Osteocyte (in vitro differentiated cells): ENCODE data around the gene SELENOV. TPM values are rescaled to one million over a fixed set of nuclear protein-coding genes. Genes with fewer than 3 reads are reported as not detected.

Experiments used
- DNase-seq: peaks from one replicate; pipeline ENCODE4 v3.0.0; 2021; ENCODE audit warnings: mixed read lengths; ENCODE audit not compliant: unreplicated experiment; ENCODE audit errors: extremely low spot score
- H3K27ac Mint-ChIP-seq: one replicate; pipeline ENCODE4 v1.8.0; 2021; ENCODE audit warnings: mild to moderate bottlenecking, mixed read lengths; ENCODE audit not compliant: unreplicated experiment
- H3K27me3 Mint-ChIP-seq: one replicate; pipeline ENCODE4 v1.8.0; 2021; ENCODE audit warnings: mixed read lengths; ENCODE audit not compliant: unreplicated experiment
- H3K36me3 Mint-ChIP-seq: one replicate; pipeline ENCODE4 v1.8.0; 2021; ENCODE audit warnings: mixed read lengths; ENCODE audit not compliant: unreplicated experiment
- H3K4me1 Mint-ChIP-seq: one replicate; pipeline ENCODE4 v1.8.0; 2021; ENCODE audit warnings: mixed read lengths; ENCODE audit not compliant: unreplicated experiment
- H3K4me3 Mint-ChIP-seq: one replicate; pipeline ENCODE4 v1.8.0; 2021; ENCODE audit warnings: mild to moderate bottlenecking, moderate library complexity, mixed read lengths; ENCODE audit not compliant: unreplicated experiment
- H3K9me3 Mint-ChIP-seq: one replicate; pipeline ENCODE4 v1.8.0; 2021; ENCODE audit warnings: mixed read lengths; ENCODE audit not compliant: unreplicated experiment
- long read RNA-seq: library from polyadenylated mRNA; unstranded; transcript quantifications from one replicate; pipeline ENCODE4 v2.0.0, GENCODE V29; 2021
- total RNA-seq: library from RNA; stranded (reverse); gene quantifications from 2 replicates; pipeline ENCODE4 v1.2.1, GENCODE V29; 2021
- TF ChIP-seq, protein P1 (sequence below): fragments of 200-600 bp; sonication (generic); IDR thresholded peaks from 2 replicates; pipeline ENCODE4 v1.5.0; 2021; ENCODE audit warnings: antibody characterized with exemption, mild to moderate bottlenecking, moderate library complexity

Gene SELENOV, protein sequence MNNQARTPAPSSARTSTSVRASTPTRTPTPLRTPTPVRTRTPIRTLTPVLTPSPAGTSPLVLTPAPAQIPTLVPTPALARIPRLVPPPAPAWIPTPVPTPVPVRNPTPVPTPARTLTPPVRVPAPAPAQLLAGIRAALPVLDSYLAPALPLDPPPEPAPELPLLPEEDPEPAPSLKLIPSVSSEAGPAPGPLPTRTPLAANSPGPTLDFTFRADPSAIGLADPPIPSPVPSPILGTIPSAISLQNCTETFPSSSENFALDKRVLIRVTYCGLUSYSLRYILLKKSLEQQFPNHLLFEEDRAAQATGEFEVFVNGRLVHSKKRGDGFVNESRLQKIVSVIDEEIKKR
- total RNA-seq, result not detected in 2 replicates
- long read RNA-seq, result 0 reads

DNA sequence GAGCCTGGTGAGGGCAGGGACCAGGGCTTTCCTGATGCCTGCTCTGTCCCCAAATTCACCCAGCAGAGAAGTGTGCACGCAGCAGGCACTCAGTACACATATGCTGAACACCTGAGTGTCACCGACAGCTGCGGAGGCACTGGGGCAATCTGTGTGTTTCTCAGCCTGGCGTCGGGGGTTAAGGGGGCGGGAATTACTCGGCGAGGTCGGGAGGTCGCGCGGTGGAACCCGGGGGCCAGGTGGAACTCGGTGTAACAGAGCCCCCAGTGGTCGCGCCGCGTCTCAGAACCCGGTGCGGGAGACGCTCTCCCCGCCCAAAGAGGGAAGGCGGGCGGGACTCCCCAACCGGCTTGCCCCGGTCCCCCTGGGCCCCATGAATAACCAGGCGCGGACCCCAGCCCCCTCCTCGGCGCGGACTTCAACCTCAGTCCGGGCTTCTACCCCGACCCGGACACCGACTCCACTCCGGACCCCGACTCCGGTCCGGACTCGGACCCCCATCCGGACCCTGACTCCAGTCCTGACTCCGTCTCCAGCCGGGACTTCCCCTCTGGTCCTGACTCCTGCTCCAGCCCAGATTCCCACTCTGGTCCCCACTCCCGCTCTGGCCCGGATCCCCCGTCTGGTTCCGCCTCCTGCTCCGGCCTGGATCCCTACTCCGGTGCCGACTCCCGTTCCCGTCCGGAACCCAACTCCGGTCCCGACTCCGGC, at the start of gene SELENOV:
Gene SELENOV, plus strand, starts transcription at position 300 of the 711 bp plus-strand sequence. Its CDS starts 74 bp downstream, at position 374.
- Mint-ChIP-seq H3K36me3 (no peaks in the 10 kb centered on the region), H3K27ac (no peak within 1 kb of the TSS), H3K4me1 (peaks cover 17% of the 10 kb centered on the region), H3K27me3 (peaks cover 53% of the 10 kb centered on the region), H3K4me3 (peak within 1 kb of the TSS; percentile 65), H3K9me3 (no peaks in the 10 kb centered on the region)
- DNase-seq, result no peak
- TF ChIP-seq, protein P1, sequence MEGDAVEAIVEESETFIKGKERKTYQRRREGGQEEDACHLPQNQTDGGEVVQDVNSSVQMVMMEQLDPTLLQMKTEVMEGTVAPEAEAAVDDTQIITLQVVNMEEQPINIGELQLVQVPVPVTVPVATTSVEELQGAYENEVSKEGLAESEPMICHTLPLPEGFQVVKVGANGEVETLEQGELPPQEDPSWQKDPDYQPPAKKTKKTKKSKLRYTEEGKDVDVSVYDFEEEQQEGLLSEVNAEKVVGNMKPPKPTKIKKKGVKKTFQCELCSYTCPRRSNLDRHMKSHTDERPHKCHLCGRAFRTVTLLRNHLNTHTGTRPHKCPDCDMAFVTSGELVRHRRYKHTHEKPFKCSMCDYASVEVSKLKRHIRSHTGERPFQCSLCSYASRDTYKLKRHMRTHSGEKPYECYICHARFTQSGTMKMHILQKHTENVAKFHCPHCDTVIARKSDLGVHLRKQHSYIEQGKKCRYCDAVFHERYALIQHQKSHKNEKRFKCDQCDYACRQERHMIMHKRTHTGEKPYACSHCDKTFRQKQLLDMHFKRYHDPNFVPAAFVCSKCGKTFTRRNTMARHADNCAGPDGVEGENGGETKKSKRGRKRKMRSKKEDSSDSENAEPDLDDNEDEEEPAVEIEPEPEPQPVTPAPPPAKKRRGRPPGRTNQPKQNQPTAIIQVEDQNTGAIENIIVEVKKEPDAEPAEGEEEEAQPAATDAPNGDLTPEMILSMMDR, result no peak

DNA sequence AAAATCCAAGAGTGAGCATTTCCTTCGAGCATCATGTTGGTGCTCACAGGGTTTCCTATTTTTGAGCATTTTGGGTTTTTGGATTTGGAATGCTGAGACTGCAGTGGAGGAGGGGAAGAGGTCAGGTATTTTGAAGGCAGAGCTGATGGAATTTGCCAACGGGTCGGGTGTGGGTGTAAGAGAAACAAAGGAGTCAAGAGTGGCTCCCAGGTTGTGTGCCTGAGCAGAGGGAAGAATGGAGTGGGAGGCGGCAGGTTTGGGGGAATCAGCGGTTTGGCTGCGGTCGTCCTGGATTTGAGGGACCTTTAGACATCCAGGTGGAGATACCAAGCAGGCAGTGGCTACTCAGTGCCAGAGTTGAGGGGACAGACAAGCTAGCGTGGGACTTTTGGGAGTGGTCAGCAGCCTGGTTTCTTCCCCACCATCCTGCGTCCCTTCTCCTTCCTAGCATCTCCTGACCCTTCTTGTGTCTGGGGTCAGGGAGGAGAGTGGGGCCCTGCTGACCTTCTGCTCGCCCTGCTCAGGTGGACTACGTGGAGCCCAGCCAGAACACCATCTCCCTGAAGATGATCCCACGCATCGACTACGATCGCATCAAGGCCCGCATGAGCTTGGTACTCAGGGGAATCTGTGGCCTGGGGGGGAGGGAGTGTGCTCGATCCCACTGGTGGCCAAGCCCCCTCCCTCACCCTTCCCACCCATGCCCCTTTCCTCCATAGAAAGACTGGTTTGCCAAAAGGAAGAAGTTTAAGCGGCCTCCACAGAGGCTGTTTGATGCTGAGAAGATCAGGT, 48.8 kb upstream of the SELENOV start:
- no peak overlapping the region for H3K4me3 Mint-ChIP-seq
- H3K27ac Mint-ChIP-seq, result no peak overlapping the region
- H3K4me1 Mint-ChIP-seq, result no peaks in the 10 kb centered on the region
- TF ChIP-seq, protein P1, result no peak
- no peaks in the 10 kb centered on the region for H3K9me3 Mint-ChIP-seq
- H3K27me3 Mint-ChIP-seq, result no peaks in the 10 kb centered on the region
- DNase-seq, result no peak
- H3K36me3 Mint-ChIP-seq, result peaks cover 48% of the 10 kb centered on the region

DNA sequence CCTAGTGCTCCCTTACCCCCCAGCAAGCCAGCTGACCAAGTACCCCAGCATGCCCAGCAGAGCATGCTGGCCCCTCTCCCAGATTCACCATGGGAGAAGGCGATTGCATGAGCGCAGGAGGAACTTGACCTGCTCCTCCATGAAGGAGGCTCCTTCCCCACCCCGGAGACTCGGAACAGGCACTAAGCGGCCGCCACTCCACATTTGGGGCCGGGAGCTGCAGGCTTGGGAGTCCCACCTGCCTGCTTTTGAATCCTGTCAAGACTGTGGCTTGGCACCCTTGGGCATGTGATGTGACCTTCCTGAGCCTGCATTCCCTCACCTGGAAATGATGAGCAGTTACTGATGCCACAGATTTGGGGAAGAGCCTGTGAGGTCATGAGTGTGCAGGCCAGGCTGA, 47.0 kb upstream of the SELENOV start:
- TF ChIP-seq, protein P1, result no peak
- Mint-ChIP-seq H3K4me3 (no peak overlapping the region), H3K9me3 (no peaks in the 10 kb centered on the region), H3K27ac (no peak overlapping the region), H3K27me3 (no peaks in the 10 kb centered on the region), H3K36me3 (peaks cover 59% of the 10 kb centered on the region), H3K4me1 (no peaks in the 10 kb centered on the region)
- no peak for DNase-seq

DNA sequence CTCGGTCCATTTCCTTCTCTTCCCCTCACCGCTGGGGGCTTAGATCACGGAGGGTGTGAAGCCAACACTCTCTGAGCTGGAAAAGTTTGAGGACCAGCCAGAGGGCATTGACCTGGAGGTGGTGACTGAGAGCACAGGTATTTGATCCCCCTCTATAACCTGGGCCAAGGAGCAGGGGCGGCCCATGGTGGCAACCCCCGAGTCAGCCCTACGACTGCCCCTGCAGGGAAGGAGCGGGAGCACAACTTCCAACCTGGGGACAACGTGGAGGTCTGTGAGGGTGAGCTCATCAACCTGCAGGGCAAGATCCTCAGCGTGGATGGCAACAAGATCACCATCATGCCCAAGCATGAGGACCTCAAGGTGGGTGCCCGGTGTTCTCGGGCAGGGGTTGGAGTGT, 45.9 kb upstream of the SELENOV start:
- Mint-ChIP-seq H3K4me1 (no peaks in the 10 kb centered on the region), H3K27me3 (no peaks in the 10 kb centered on the region), H3K27ac (no peak overlapping the region), H3K9me3 (no peaks in the 10 kb centered on the region), H3K36me3 (peaks cover 59% of the 10 kb centered on the region), H3K4me3 (no peak overlapping the region)
- DNase-seq, result no peak
- TF ChIP-seq, protein P1, result no peak

DNA sequence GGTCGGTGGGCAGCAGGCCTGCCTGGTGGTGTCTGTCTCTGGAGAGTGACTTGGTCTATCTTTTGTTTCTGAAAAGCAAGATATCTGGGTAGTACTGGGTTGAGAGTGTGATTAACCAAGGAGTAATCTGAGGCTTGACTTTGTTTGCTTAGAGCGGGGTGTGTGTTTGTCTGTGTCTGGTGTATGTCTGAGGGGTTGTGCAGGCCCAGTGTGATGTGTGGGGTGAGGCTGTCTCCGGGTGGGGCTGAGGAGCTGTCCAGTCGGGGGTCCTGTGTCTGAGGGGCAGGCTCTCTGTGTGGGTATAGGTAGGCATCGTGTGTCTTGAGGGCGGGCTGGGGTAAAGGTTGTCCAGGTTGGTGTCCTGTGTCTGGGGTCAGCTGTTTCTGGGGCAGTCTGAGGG, 45.4 kb upstream of the SELENOV start:
- peaks cover 60% of the 10 kb centered on the region for H3K36me3 Mint-ChIP-seq

More for the DNA sequence above, 45.4 kb upstream of the SELENOV start:
- DNase-seq, result no peak
- H3K4me1 Mint-ChIP-seq, result no peaks in the 10 kb centered on the region
- no peaks in the 10 kb centered on the region for H3K9me3 Mint-ChIP-seq
- no peak overlapping the region for H3K4me3 Mint-ChIP-seq
- no peaks in the 10 kb centered on the region for H3K27me3 Mint-ChIP-seq
- H3K27ac Mint-ChIP-seq, result no peak overlapping the region
- TF ChIP-seq, protein P1, result no peak
